K562 (cell line): ENCODE data around the gene EDEM2. TPM values are rescaled to one million over a fixed set of nuclear protein-coding genes. Genes with fewer than 3 reads are reported as not detected.
"Not testable (repeated sequence)": the region's sequence is repeated elsewhere in the genome, so short reads cannot be mapped to it uniquely, and the experiment has no call there.

Experiments used
- ATAC-seq: fragments of 200-7000 bp; cut with Tn5 transposase; 3 replicates; pipeline ENCODE4 v1.9.1; 2020; ENCODE audit warnings: moderate library complexity
- BruUV-seq: library from RNA; stranded (reverse); fragments of 400-500 nt; replicated peaks from 2 replicates; lab custom pipeline; 2021; lab: Mats Ljungman, UMichigan
- CTCF ChIA-PET: fragments of 300-600 bp; formaldehyde crosslinking; extraction: SDS; loops from one replicate; lab custom pipeline; 2021; ENCODE audit warnings: low intra/inter-chr PET ratio; lab: Yijun Ruan, JAX
- POLR2A ChIA-PET: fragments of 300-600, 350-650 bp; sonication (Branson Sonifier 250); formaldehyde crosslinking; extraction: SDS; loops from one replicate; lab custom pipeline; 2021; ENCODE audit warnings: antibody characterized with exemption, inconsistent platforms; lab: Yijun Ruan, JAX
- DNase-seq, 4 experiments: peaks; one replicate each; pipeline versions ENCODE4 v3.0.0 to v3.0.0-alpha.2; 2011 to 2018; ENCODE audit warnings: low spot score in 3 of 4, mixed read lengths in 3 of 4; ENCODE audit errors: extremely low read depth in 1 of 4
- FAIRE-seq: peaks from 2 replicates; lab custom pipeline; 2011; peaks lifted over from hg19 to GRCh38; lab: Jason Lieb, UNC
- H2AFZ ChIP-seq: 2 replicates; pipeline ENCODE4 v1.6.0; 2011; ENCODE audit warnings: low read depth, low read length, control low read depth, inconsistent platforms
- H3K27ac ChIP-seq: fragments of 200-600 bp; 3 replicates; pipeline ENCODE4 v1.8.0; 2011; ENCODE audit warnings: low read depth, mild to moderate bottlenecking, control low read depth, inconsistent platforms, low read length, moderate library complexity, mixed read lengths; ENCODE audit errors: extremely low read depth
- H3K27me3 ChIP-seq, 2 experiments: fragments of 300-600 bp in 1 of 2; 2 replicates in 1 of 2; 3 replicates in 1 of 2; pipeline versions ENCODE4 v1.6.0 to v1.8.0; 2011; ENCODE audit warnings: inconsistent platforms in 2 of 2, low read length in 2 of 2, mild to moderate bottlenecking in 1 of 2, mixed read lengths in 1 of 2, moderate library complexity in 1 of 2; ENCODE audit not compliant: control insufficient read depth in 2 of 2, insufficient read depth in 2 of 2
- H3K36me3 ChIP-seq: fragments of 300-600 bp; 3 replicates; pipeline ENCODE4 v1.8.0; 2011; ENCODE audit warnings: mild to moderate bottlenecking, low read length, inconsistent platforms; ENCODE audit not compliant: control insufficient read depth, insufficient read depth
- H3K4me1 ChIP-seq, 2 experiments: fragments of 200-600 bp in 1 of 2; replicated peaks in 1 of 2; 2 replicates in 1 of 2; 3 replicates in 1 of 2; pipeline versions ENCODE4 v1.5.1 to v1.8.0; 2011; ENCODE audit warnings: inconsistent platforms in 2 of 2, low read length in 2 of 2, mild to moderate bottlenecking in 1 of 2, mixed read lengths in 1 of 2, moderate library complexity in 1 of 2; ENCODE audit not compliant: control insufficient read depth in 2 of 2, insufficient read depth in 2 of 2
- H3K4me2 ChIP-seq: 2 replicates; pipeline ENCODE4 v1.6.1; 2011; ENCODE audit warnings: low read length, control low read depth, inconsistent platforms, mixed read lengths; ENCODE audit not compliant: insufficient read depth
- H3K4me3 ChIP-seq: fragments of 200-600 bp; sonication (generic), shearing (Covaris generic); 2 replicates; pipeline ENCODE4 v1.5.1; 2016; ENCODE audit warnings: control low read depth, inconsistent platforms
- H3K79me2 ChIP-seq: fragments of 200-600 bp; 3 replicates; pipeline ENCODE4 v1.8.0; 2011; ENCODE audit warnings: low read length, inconsistent platforms; ENCODE audit not compliant: control insufficient read depth, insufficient read depth
- H3K9ac ChIP-seq, 2 experiments: 2 replicates each; pipeline versions ENCODE4 v1.6.0 to v1.6.1; 2011; ENCODE audit warnings: low read depth in 2 of 2, low read length in 2 of 2, control low read depth in 1 of 2, inconsistent platforms in 1 of 2, mild to moderate bottlenecking in 1 of 2, mixed read lengths in 1 of 2; ENCODE audit not compliant: insufficient read depth in 1 of 2
- H3K9me1 ChIP-seq: one replicate; pipeline ENCODE4 v1.6.0; 2011; ENCODE audit warnings: inconsistent platforms, mild to moderate bottlenecking, low read length, moderate library complexity; ENCODE audit not compliant: control insufficient read depth, insufficient read depth
- H3K9me3 ChIP-seq: replicated peaks from 2 replicates; pipeline ENCODE4 v1.5.1; 2011; ENCODE audit warnings: low read depth, low read length, inconsistent platforms; ENCODE audit not compliant: control insufficient read depth, insufficient read depth
- H4K20me1 ChIP-seq: replicated peaks from 2 replicates; pipeline ENCODE4 v1.6.1; 2011; ENCODE audit warnings: low read length, inconsistent platforms, mixed read lengths; ENCODE audit not compliant: control insufficient read depth, insufficient read depth
- ATF3 ChIP-seq, 2 experiments: fragments of 450-650 bp in 1 of 2; sonication (generic) in 1 of 2; formaldehyde crosslinking in 1 of 2; IDR thresholded peaks in 1 of 2; conservative IDR thresholded peaks in 1 of 2; 2 replicates each; pipeline versions ENCODE4 v1.6.1 to v1.8.1; 2016 to 2023; ENCODE audit warnings: mild to moderate bottlenecking in 2 of 2, moderate library complexity in 2 of 2, inconsistent platforms in 1 of 2, missing genetic modification reagents in 1 of 2
- CEBPB ChIP-seq: fragments of 450-650 bp; IDR thresholded peaks from 2 replicates; pipeline ENCODE4 v1.6.1; 2016; ENCODE audit warnings: missing genetic modification characterization, missing compliant biosample characterization
- CEBPG ChIP-seq, 3 experiments: fragments of 200-800 bp in 1 of 3; sonication (Bioruptor generic) in 1 of 3; sonication (generic) in 1 of 3; formaldehyde crosslinking in 1 of 3; IDR thresholded peaks in 2 of 3; conservative IDR thresholded peaks in 1 of 3; 2 replicates each; pipeline versions ENCODE4 v1.6.1 to v1.8.0; 2016 to 2022; ENCODE audit warnings: missing compliant biosample characterization in 2 of 3, missing genetic modification characterization in 2 of 3, mild to moderate bottlenecking in 1 of 3, missing genetic modification reagents in 1 of 3
- CXXC5 ChIP-seq: fragments of 250-450 bp; sonication (Bioruptor Pico); IDR thresholded peaks from 2 replicates; pipeline ENCODE4 v1.8.0; 2022; ENCODE audit warnings: inconsistent platforms, mild to moderate bottlenecking, moderate library complexity
- DMBX1 ChIP-seq: fragments of 250-450 bp; sonication (Bioruptor Pico); IDR thresholded peaks from 2 replicates; pipeline ENCODE4 v1.8.0; 2022; ENCODE audit warnings: inconsistent platforms, mild to moderate bottlenecking, moderate library complexity, borderline replicate concordance
- ID3 ChIP-seq, 2 experiments: fragments of 250-450 bp in 1 of 2; fragments of 450-650 bp in 1 of 2; sonication (Bioruptor Pico) in 1 of 2; IDR thresholded peaks; 2 replicates each; pipeline versions ENCODE4 v1.6.1 to v1.8.0; 2016 to 2021; ENCODE audit warnings: mild to moderate bottlenecking in 2 of 2, moderate library complexity in 2 of 2, missing compliant biosample characterization in 1 of 2, missing genetic modification characterization in 1 of 2
- MAFF ChIP-seq: IDR thresholded peaks from 2 replicates; pipeline ENCODE4 v1.6.1; 2012; ENCODE audit warnings: low read length, improper control_type of control experiment
- NFE2 ChIP-seq: IDR thresholded peaks from 2 replicates; pipeline ENCODE4 v1.6.1; 2014; ENCODE audit warnings: antibody characterized with exemption, low read depth
- SAP30 ChIP-seq: fragments of 200-600 bp; sonication (generic); IDR thresholded peaks from 2 replicates; pipeline ENCODE4 v1.6.1; 2012; ENCODE audit warnings: borderline replicate concordance, low read depth, mild to moderate bottlenecking, moderate library complexity, low read length, control low read depth, inconsistent platforms; ENCODE audit not compliant: insufficient read depth, poor library complexity, severe bottlenecking
- SMAD4 ChIP-seq: fragments of 250-450 bp; sonication (Bioruptor Pico); conservative IDR thresholded peaks from 2 replicates; pipeline ENCODE4 v1.8.0; 2021; ENCODE audit warnings: inconsistent platforms, mild to moderate bottlenecking, moderate library complexity
- TRIM28 ChIP-seq: fragments of 450-650 bp; IDR thresholded peaks from 2 replicates; pipeline ENCODE4 v1.6.1; 2017
- WGBS: fragments of 100-300 bp; shearing (Covaris generic); methylation state at CpG from one replicate; pipeline ENCODE4 v1.1.6; 2016; ENCODE audit warnings: low coverage, mixed read lengths; ENCODE audit not compliant: insufficient coverage; ENCODE audit errors: missing lambda C conversion rate; 5-methylcytosine and 5-hydroxymethylcytosine counted together
- in situ Hi-C: fragments of 300-500 bp; cut with MboI; formaldehyde crosslinking; loops from 4 replicates; pipeline ENCODE4 v1.15.0; 2018; ENCODE audit warnings: inconsistent platforms, mixed read lengths
- intact Hi-C: fragments of 100-400 bp; cut with micrococcal nuclease; formaldehyde crosslinking; loops from 2 replicates; pipeline ENCODE4 v1.14.2; 2022
- polyA plus RNA-seq, 8 experiments: library from polyadenylated mRNA; depleted of rRNA in 4 of 8; stranded (reverse) in 5 of 8; unstranded in 3 of 8; fragments of >200 nt; fragmentation: Nextera tagmentation in 2 of 8; fragmentation: Illumina TruSeq in 1 of 8; extraction: Ambion mirVana in 2 of 8; extraction: Trizol in 1 of 8; gene quantifications; 2 replicates each; pipeline versions ENCODE4 v1.2.1 to v1.2.3, GENCODE V29; 2011 to 2014; ENCODE audit warnings: inconsistent platforms in 1 of 8, missing spikeins in 1 of 8
- total RNA-seq, 7 experiments: library from RNA; depleted of rRNA in 6 of 7; stranded (reverse); fragments of >200 nt in 6 of 7; fragmentation: Illumina TruSeq in 2 of 7; extraction: Trizol in 2 of 7; gene quantifications; 2 replicates each; pipeline versions ENCODE4 v1.2.1 to v1.2.3, GENCODE V29; 2011 to 2021; ENCODE audit warnings: low replicate concordance in 1 of 7

The EDEM2 gene
- total and polyA plus RNA-seq, 9 of the 15 experiments (the other 6 are each of a cell fraction or from before 2014, with no cell fraction given) = 6.9 to 11.0 (median 9.7) TPM

- TF ChIP-seq TRIM28 = peak; percentile 99
- TF ChIP-seq SAP30 = no peak
Measured at GRCh38 chr20:35196313-35196712, 49.2 kb upstream of the EDEM2 start (continued).

DNA sequence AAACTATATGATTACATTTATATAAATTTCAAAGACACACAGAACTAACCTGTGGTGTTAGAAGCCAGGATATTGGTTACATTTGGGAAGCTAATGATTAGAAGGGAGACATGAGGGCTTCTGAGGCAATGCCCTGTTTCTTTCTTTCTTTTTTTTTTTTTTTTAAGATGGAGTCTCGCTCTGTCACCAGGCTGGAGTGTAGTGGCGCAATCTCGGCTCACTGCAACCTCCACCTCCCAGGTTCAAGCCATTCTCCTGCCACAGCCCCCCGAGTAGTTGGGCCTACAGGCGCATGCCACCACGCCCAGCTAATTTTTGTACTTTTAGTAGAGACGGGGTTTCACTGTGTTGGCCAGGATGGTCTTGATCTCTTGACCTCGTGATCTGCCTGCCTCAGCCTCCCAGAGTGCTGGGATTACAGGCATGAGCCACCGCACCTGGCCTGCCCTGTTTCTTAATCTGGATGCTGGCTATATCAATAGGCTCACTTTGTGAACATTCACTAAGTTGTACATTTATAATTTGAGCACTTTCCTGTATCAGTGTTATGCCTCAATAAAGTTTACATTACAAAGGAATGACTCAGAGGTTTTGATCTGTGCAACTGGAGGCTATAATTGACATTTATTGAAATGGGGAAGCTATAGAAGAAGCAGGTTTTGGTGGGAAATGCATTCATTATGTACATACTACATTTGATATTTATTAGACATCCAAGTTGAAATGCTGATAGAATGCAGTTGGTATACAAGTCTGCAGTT lies 46.1 kb upstream of the EDEM2 start:
- peaks cover 10% of the 10 kb centered on the region for H3K9me3 ChIP-seq
- TF ChIP-seq SMAD4 (CRISPR knock-in tag) = peak; percentile 14; the same call in 1 of the 2 replicates
- TF ChIP-seq ID3 (CRISPR knock-in tag; IDR thresholded peaks at IDR 0.05); CEBPG (CRISPR knock-in tag; IDR thresholded peaks at IDR 0.05); ATF3 (CRISPR knock-in tag; conservative IDR thresholded peaks at IDR 0.05): not testable (repeated sequence)
- TF ChIP-seq ID3 (tag; IDR thresholded peaks at IDR 0.05) = 0 out of 2 replicates have a peak, but pooled peaks have one; percentile 51
- TF ChIP-seq CEBPG (tag; conservative IDR thresholded peaks at IDR 0.05 in 1 of 2, IDR thresholded peaks at IDR 0.05 in 1 of 2) = peak; percentile 17 to 63; a peak in 1 of 4 replicates
- TF ChIP-seq DMBX1 (CRISPR knock-in tag) = 0 out of 2 replicates have a peak, but pooled peaks have one; percentile 38
- TF ChIP-seq NFE2 = peak; percentile 44
- peak; percentile 75 for TF ChIP-seq CEBPB (tag)
- 0 out of 2 replicates have a peak, but pooled peaks have one; percentile 17 for TF ChIP-seq ATF3 (IDR thresholded peaks at IDR 0.05)
- peak; percentile 2; the same call in 1 of the 2 replicates for TF ChIP-seq MAFF
- peak; percentile 6; the same call in 1 of the 2 replicates for TF ChIP-seq CXXC5 (CRISPR knock-in tag)

More for the DNA sequence above, 46.1 kb upstream of the EDEM2 start:
- 0 out of 4 replicates have a peak overlapping the region, but pooled peaks of 1 of the 2 experiments have one; percentile 11 for H3K9ac ChIP-seq
- H3K4me3 ChIP-seq, FAIRE-seq, DNase-seq, BruUV-seq, intact Hi-C loops, H3K36me3 ChIP-seq, H3K27me3 ChIP-seq, H3K79me2 ChIP-seq, CTCF ChIA-PET, H4K20me1 ChIP-seq, H3K9me1 ChIP-seq, H3K4me2 ChIP-seq: not testable (repeated sequence)
- peak overlapping the region; percentile 22; the same call in 1 of the 2 replicates for H2AFZ ChIP-seq
- H3K4me1 ChIP-seq = peaks cover 22 to 28% of the 10 kb centered on the region in 2 experiments
- POLR2A ChIA-PET = interaction anchor here (0.6 to 1.4 kb wide), 4 partner anchors 10 to 80 kb away, joined by 3 to 4 read pairs (median 4); no protein-coding TSS in a partner anchor
- WGBS = 34% methylated on average over 6 of the region's 9 CpGs
- in situ Hi-C loops = loop anchor here (5.0 kb wide), 1 partner anchor 46 kb away; the partner anchor contains the start of gene EDEM2
- ATAC-seq = peak; percentile 35
- peak overlapping the region; percentile 75; the same call in 1 of the 3 replicates for H3K27ac ChIP-seq
